ENCODE data around the gene CSTB. TPM values are rescaled to one million over a fixed set of nuclear protein-coding genes. Genes with fewer than 3 reads are reported as not detected.

Gene CSTB
- total RNA-seq, 1 experiment from 2014 or later = 57.5 TPM

- no peak overlapping the region for H2AFZ ChIP-seq (ENCODE audit: low read depth, low read length, poor library complexity, severe bottlenecking)
- intact Hi-C loops (cut with micrococcal nuclease) = no loop called here
- no peak for TF ChIP-seq ZNF274 (IDR thresholded peaks at IDR 0.05; ENCODE audit: low read depth, low read length)
- no peak for TF ChIP-seq REST (IDR thresholded peaks at IDR 0.05; ENCODE audit: low read depth)
- TF ChIP-seq, protein P1, sequence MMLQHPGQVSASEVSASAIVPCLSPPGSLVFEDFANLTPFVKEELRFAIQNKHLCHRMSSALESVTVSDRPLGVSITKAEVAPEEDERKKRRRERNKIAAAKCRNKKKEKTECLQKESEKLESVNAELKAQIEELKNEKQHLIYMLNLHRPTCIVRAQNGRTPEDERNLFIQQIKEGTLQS (IDR thresholded peaks at IDR 0.05) = no peak
- TF ChIP-seq RAD21 (IDR thresholded peaks at IDR 0.05; ENCODE audit: low read depth) = no peak
- no peak for TF ChIP-seq YY1 (IDR thresholded peaks at IDR 0.05; ENCODE audit: extremely low read depth, insufficient replicate concordance, low read depth, low read length)
- TF ChIP-seq POLR2AphosphoS5 (IDR thresholded peaks at IDR 0.05; ENCODE audit: low read depth, low read length) = no peak
- TF ChIP-seq SRF (IDR thresholded peaks at IDR 0.05; ENCODE audit: low read depth) = no peak
- TF ChIP-seq CEBPB (IDR thresholded peaks at IDR 0.05; ENCODE audit: low read depth) = no peak
- no peak for TF ChIP-seq ZBTB33 (IDR thresholded peaks at IDR 0.05; ENCODE audit: extremely low read depth, insufficient replicate concordance, low read length)
- TF ChIP-seq FOSL1 (IDR thresholded peaks at IDR 0.05; ENCODE audit: low read depth) = no peak
- no peak for TF ChIP-seq EGR1 (IDR thresholded peaks at IDR 0.05; ENCODE audit: low read depth)
- no peak for TF ChIP-seq ZFX (IDR thresholded peaks at IDR 0.05)
- no peak for TF ChIP-seq CBX3 (IDR thresholded peaks at IDR 0.05; ENCODE audit: low read depth)
- no peak for TF ChIP-seq EZH2 (IDR thresholded peaks at IDR 0.05)
- no peak for TF ChIP-seq SIN3A (IDR thresholded peaks at IDR 0.05; ENCODE audit: low read depth)
- no peak for TF ChIP-seq TCF7L2 (IDR thresholded peaks at IDR 0.05; ENCODE audit: borderline replicate concordance, extremely low read depth, insufficient read depth, insufficient read length)
- BruUV-seq (replicated peaks) = no TSS peak
- RAD21 ChIA-PET (ENCODE audit: low non-redundant PET in 1 of 2, low total read pairs in 2 of 2, uncharacterized antibody in 2 of 2, unreplicated experiment in 2 of 2) = no interaction called here
- no peak overlapping the region for H3K4me2 ChIP-seq (ENCODE audit: low read length)
- POLR2A ChIA-PET = no interaction called here
- H3K4me3 ChIP-seq (replicated peaks in 1 of 2; ENCODE audit: low read depth in 1 of 2, low read length in 2 of 2) = no peak overlapping the region
- ATAC-seq (no peak), DNase-seq (ENCODE audit: low read depth, low spot score) (no peak)
- H3K27me3 ChIP-seq (ENCODE audit: insufficient read depth, low read length) = no peaks in the 10 kb centered on the region
- no peak overlapping the region for H3K27ac ChIP-seq (ENCODE audit: low read depth, low read length)
- H4K20me1 ChIP-seq (ENCODE audit: insufficient read depth) = no peaks in the 10 kb centered on the region
- H3K36me3 ChIP-seq (ENCODE audit: control insufficient read depth in 1 of 2, insufficient read depth in 2 of 2, low read length in 2 of 2) = peaks cover under 1 to 3% of the 10 kb centered on the region in 2 experiments; a peak in 2 of 4 replicates
- no peaks in the 10 kb centered on the region for H3K9me2 ChIP-seq (ENCODE audit: insufficient read depth)
- H3K4me1 ChIP-seq (ENCODE audit: control insufficient read depth in 1 of 2, insufficient read depth in 2 of 2, low read length in 2 of 2) = peaks cover 6 to 39% of the 10 kb centered on the region in 2 experiments; a peak in 3 of 4 replicates
- H3K9ac ChIP-seq (ENCODE audit: low read length) = no peak overlapping the region
- peaks cover 18% of the 10 kb centered on the region for H3K79me2 ChIP-seq (ENCODE audit: insufficient read depth, low read length)
- CTCF ChIA-PET = no interaction called here
- no peaks in the 10 kb centered on the region for H3K9me3 ChIP-seq (ENCODE audit: control insufficient read depth in 1 of 2, insufficient read depth in 1 of 2, low read depth in 1 of 2, low read length in 2 of 2)
Measured at GRCh38 chr21:43778469-43779335, 2.6 kb upstream of the CSTB start.
